Thoracic aorta (tissue), 2 donors: ENCODE data around the gene NDUFV2. TPM values are rescaled to one million over a fixed set of nuclear protein-coding genes. Genes with fewer than 3 reads are reported as not detected.

Experiments used
- ATAC-seq: fragments of 150-250 bp; one replicate; pipeline ENCODE4 v1.8.0; 2017; ENCODE audit warnings: low read depth; ENCODE audit not compliant: insufficient number of reproducible peaks, low FRiP score
- DNase-seq: peaks from one replicate; pipeline ENCODE4 v3.0.0-alpha.2; 2020; ENCODE audit warnings: low spot score
- H3K27ac ChIP-seq, 2 donors: fragments of 200-600 bp; sonication (generic); 1 replicate in 1 of 2; 2 replicates in 1 of 2; pipeline ENCODE4 v1.5.1; 2016; ENCODE audit warnings: mild to moderate bottlenecking in 2 of 2, moderate library complexity in 2 of 2
- H3K27me3 ChIP-seq: fragments of 200-600 bp; sonication (generic); replicated peaks from 2 replicates; pipeline ENCODE4 v1.6.0; 2016; ENCODE audit warnings: mild to moderate bottlenecking; ENCODE audit not compliant: insufficient read depth
- H3K36me3 ChIP-seq: fragments of 200-600 bp; sonication (generic); one replicate; pipeline ENCODE4 v1.5.1; 2016
- H3K4me1 ChIP-seq, 2 donors: fragments of 200-600 bp; sonication (generic); 1 replicate in 1 of 2; 2 replicates in 1 of 2; pipeline versions ENCODE4 v1.5.1 to v1.6.0; 2016; ENCODE audit warnings: low read depth in 2 of 2, mild to moderate bottlenecking in 1 of 2; ENCODE audit not compliant: control insufficient read depth in 1 of 2
- H3K4me3 ChIP-seq: fragments of 200-600 bp; sonication (generic); 2 replicates; pipeline ENCODE4 v1.5.1; 2016; ENCODE audit warnings: mild to moderate bottlenecking
- H3K9me3 ChIP-seq: fragments of 200-600 bp; sonication (generic); 2 replicates; pipeline ENCODE4 v1.5.1; 2016
- total RNA-seq, 2 donors: library from RNA; depleted of rRNA; stranded (reverse); fragments of >200 nt; gene quantifications; one replicate each; pipeline versions ENCODE4 v1.1.0 to v1.2.3, GENCODE V29; 2016
- TF ChIP-seq, protein P1 (sequence below): fragments of 200-600 bp; sonication (generic); IDR thresholded peaks from one replicate; pipeline ENCODE4 v1.5.1; 2019; ENCODE audit warnings: antibody characterized with exemption

NDUFV2 gene
- total RNA-seq, 2 donors from 2014 or later = 44.0 to 94.9 TPM

DNA sequence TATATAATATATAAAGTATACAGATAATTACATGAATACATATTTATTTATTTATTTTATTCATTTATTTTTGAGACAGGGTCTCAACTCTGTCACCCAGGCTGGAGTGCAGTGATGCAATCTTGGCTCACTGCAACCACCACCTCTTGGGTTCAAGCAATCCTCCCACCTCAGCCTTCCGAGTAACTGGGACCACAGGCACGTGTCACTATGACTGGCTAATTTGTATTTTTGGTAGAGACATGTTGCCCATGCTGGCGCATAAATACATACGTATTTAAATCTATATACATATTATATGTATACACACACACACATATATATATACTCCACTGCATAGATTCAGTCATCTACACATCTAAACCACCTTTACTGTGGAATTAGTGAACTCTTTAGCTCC is 20.6 kb upstream of the NDUFV2 start:
- ATAC-seq = no peak

DNA sequence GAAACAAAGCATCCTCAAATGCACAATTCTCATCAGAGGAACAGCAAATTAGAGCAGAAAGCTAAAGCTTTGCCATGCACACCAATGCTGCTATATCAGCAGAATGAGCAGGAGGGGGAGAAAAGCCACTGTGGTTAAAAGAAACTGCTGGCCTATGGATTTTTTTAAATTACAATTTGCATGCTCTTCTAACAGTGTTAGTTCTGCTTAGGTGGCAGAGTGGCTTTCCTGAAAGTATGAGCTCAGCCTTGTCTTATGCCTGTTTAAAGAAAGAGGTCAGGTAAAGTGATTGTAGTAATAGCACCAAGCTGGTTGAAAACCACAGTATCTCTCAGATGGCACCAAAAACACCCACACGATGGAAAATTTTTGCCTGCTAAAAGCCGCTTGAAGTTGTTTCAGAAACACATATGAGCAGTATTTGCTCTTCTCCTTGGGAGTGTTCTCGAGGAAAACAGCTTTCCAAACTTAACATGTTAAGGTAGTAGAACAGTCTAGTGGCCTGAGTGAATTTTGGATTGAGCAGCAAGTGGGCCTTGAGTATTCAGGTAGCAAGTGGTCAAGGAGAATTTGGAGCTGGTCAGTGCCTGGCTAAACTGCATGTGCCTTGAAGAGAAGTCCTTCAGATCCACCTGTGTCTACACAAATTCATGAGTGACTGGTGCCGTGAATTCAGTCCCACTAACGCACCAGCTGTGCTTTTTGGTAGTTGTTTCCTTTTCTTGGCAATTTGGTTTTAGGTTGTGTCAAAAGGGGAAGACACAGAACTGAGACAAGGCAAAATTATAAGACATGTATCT is 19.6 kb upstream of the NDUFV2 start:
- Histone ChIP-seq H3K27ac (no peak overlapping the region), H3K27me3 (no peaks in the 10 kb centered on the region), H3K4me3 (no peak overlapping the region), H3K36me3 (no peaks in the 10 kb centered on the region), H3K4me1 (no peaks in the 10 kb centered on the region), H3K9me3 (no peaks in the 10 kb centered on the region)
- DNase-seq = no peak
- peak; percentile 20 for ATAC-seq
- TF ChIP-seq, protein P1, sequence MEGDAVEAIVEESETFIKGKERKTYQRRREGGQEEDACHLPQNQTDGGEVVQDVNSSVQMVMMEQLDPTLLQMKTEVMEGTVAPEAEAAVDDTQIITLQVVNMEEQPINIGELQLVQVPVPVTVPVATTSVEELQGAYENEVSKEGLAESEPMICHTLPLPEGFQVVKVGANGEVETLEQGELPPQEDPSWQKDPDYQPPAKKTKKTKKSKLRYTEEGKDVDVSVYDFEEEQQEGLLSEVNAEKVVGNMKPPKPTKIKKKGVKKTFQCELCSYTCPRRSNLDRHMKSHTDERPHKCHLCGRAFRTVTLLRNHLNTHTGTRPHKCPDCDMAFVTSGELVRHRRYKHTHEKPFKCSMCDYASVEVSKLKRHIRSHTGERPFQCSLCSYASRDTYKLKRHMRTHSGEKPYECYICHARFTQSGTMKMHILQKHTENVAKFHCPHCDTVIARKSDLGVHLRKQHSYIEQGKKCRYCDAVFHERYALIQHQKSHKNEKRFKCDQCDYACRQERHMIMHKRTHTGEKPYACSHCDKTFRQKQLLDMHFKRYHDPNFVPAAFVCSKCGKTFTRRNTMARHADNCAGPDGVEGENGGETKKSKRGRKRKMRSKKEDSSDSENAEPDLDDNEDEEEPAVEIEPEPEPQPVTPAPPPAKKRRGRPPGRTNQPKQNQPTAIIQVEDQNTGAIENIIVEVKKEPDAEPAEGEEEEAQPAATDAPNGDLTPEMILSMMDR = no peak

More for the DNA sequence above, 20.6 kb upstream of the NDUFV2 start:
- H3K4me1 ChIP-seq = no peaks in the 10 kb centered on the region
- TF ChIP-seq, protein P1 = no peak
- no peak overlapping the region for H3K27ac ChIP-seq
- DNase-seq = no peak
- H3K4me3 ChIP-seq = no peak overlapping the region
- H3K36me3 ChIP-seq = no peaks in the 10 kb centered on the region
- H3K9me3 ChIP-seq = no peaks in the 10 kb centered on the region
- no peaks in the 10 kb centered on the region for H3K27me3 ChIP-seq

DNA sequence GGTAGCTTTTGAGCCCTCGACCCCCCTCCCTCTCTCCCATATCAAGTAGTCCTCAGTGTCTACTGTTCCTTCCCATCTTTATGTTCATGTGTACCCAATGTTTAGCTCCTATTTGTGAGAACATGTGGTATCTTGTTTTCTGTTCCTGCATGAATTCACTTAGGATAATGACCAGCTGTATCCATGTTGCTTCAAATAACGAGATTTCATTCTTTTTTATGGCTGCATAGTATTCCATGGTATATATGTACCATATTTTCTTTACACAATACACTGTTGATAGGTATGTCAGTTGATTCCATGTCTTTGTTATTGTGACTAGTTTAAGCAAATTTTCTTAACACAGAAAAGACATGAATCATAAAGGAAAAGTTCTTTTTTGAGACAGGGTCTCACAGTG is 16.5 kb upstream of the NDUFV2 start:
- no peaks in the 10 kb centered on the region for H3K27me3 ChIP-seq
- TF ChIP-seq, protein P1 = no peak
- ATAC-seq (no peak), DNase-seq (no peak)
- no peak overlapping the region for H3K27ac ChIP-seq
- H3K4me1 ChIP-seq = no peaks in the 10 kb centered on the region
- no peaks in the 10 kb centered on the region for H3K36me3 ChIP-seq
- no peaks in the 10 kb centered on the region for H3K9me3 ChIP-seq
- H3K4me3 ChIP-seq = no peak overlapping the region

DNA sequence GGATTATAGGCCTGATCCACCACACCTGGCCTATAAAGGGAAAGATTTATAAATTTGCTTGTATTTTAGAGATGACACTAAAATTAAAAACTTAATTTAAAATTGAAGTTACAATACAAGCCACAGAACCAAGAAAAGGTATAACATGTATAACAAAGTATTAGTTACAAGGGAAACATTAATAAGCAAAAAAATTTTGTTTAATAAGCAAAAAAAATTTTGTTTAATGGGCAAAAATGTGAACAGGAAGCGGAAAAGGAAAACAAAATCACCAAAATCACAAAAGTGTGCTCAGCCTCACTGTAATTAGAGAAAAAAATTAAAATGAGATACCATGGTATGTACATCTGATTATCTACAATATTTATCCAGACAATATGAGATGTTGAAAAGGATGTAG is 15.9 kb upstream of the NDUFV2 start:
- no peak overlapping the region for H3K27ac ChIP-seq
- TF ChIP-seq, protein P1 = no peak
- DNase-seq (no peak), ATAC-seq (no peak)
- no peaks in the 10 kb centered on the region for H3K27me3 ChIP-seq
- no peaks in the 10 kb centered on the region for H3K36me3 ChIP-seq
- no peak overlapping the region for H3K4me3 ChIP-seq
- H3K9me3 ChIP-seq = no peaks in the 10 kb centered on the region
- H3K4me1 ChIP-seq = no peaks in the 10 kb centered on the region

- no peaks in the 10 kb centered on the region for H3K9me3 ChIP-seq
- ATAC-seq = no peak
- H3K27me3 ChIP-seq = no peaks in the 10 kb centered on the region
- H3K27ac ChIP-seq = no peak overlapping the region
- H3K4me3 ChIP-seq = no peak overlapping the region
- TF ChIP-seq, protein P1 = no peak
- H3K4me1 ChIP-seq = no peaks in the 10 kb centered on the region
- no peak for DNase-seq
- no peaks in the 10 kb centered on the region for H3K36me3 ChIP-seq
Measured at GRCh38 chr18:9087144-9087543, 15.4 kb upstream of the NDUFV2 start.
